HUES6 (cell line): ENCODE results near the gene SNAPC1.

ENCODE experiments used
- H3K27ac ChIP-seq: 2 replicates; pipeline ENCODE4 v1.7.0; 2013; ENCODE audit warnings: low read depth, mild to moderate bottlenecking, low read length, inconsistent platforms
- H3K27me3 ChIP-seq: 2 replicates; pipeline ENCODE4 v1.6.1; 2013; ENCODE audit warnings: low read length; ENCODE audit not compliant: control insufficient read depth, insufficient read depth
- H3K36me3 ChIP-seq: 2 replicates; pipeline ENCODE4 v1.6.1; 2013; ENCODE audit warnings: low read length; ENCODE audit not compliant: control insufficient read depth, insufficient read depth
- H3K4me1 ChIP-seq: 2 replicates; pipeline ENCODE4 v1.6.1; 2013; ENCODE audit warnings: low read length; ENCODE audit not compliant: control insufficient read depth, insufficient read depth
- H3K4me3 ChIP-seq: 2 replicates; pipeline ENCODE4 v1.5.1; 2013; ENCODE audit warnings: low read depth, low read length
- H3K9ac ChIP-seq: one replicate; pipeline ENCODE4 v1.6.1; 2013; ENCODE audit warnings: mild to moderate bottlenecking, low read length
- H3K9me3 ChIP-seq: 2 replicates; pipeline ENCODE4 v1.6.1; 2013; ENCODE audit warnings: low read depth, low read length; ENCODE audit not compliant: control insufficient read depth, insufficient read depth

The SNAPC1 gene

DNA sequence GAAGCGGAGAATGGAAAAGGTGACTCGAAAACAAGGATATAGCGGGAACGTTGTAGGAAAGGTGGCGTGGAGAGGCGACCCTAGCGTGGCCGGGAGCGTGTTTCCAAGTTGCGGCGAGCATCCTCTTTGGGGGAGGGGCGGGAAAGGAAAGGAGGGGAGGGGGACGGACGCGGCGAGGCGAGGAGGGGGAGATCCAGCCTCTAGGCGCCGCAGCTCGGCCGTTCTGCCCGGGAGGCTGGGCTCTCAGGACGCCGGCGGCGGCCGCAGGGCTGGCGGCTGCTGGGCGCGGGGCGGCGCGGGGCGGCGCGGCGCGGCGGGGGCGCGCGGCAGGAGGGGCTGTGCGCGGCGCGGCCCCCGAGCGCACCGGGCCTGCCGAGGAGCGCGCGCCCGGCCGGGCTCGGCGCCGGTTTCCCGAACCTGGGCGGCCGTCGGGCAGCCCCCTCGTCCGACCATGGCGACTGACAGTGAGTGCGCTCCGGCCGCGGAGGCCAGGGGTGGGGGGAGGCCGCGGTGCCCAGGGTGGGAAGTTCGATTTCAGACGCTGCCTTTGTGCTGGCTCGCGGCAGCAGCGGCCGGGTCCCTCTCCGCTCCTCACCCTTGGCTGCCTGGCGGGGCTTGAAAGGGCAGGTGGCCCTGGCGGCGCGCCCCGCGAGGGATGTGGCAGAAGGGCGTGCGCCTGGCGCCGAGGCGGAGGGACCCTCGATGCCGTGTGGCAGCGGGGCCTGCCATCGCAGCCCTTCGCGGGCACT lies 50.3 kb downstream of the SNAPC1 start, which contains the start of gene SYT16:
TSS of gene SYT16 (plus strand) at position 357 of the 749 bp plus-strand sequence.
- peak within 1 kb of the TSS; percentile 77 for H3K4me3 ChIP-seq
- peaks cover 2% of the 10 kb centered on the region; the same call in 1 of the 2 replicates for H3K4me1 ChIP-seq
- H3K27me3 ChIP-seq: peaks cover 64% of the 10 kb centered on the region
- no peaks in the 10 kb centered on the region for H3K36me3 ChIP-seq
- no peak within 1 kb of the TSS for H3K9ac ChIP-seq
- peaks cover 3% of the 10 kb centered on the region; the same call in 1 of the 2 replicates for H3K9me3 ChIP-seq
- H3K27ac ChIP-seq: no peak within 1 kb of the TSS

DNA sequence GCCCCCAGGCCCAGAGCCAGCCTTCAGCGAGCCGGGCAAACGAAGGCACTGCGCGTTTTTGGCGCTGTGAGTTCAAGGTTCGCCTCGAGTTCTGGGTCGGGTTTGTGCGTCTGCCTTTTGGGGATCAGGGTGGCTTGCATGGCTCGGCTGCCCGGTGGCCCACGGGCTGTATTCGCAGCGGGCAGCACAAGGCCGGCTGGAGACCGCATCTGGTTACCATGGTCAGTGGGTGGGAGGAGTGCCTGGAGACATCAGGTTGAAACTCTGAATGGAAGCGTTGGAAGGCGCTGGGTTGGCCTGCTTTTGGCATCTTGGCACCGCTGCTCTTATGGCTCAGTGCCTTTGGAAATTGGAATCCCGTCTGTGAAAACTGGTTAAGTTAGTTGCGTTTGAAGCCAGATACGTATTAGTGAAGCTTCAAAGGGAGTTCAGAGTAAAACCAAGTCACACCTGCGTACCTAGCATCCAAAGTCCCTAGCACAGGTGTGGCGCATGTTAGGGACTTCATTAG lies 50.9 kb downstream of the SNAPC1 start:
- peaks cover 3% of the 10 kb centered on the region; the same call in 1 of the 2 replicates for H3K9me3 ChIP-seq
- peaks cover 64% of the 10 kb centered on the region for H3K27me3 ChIP-seq
- no peak overlapping the region for H3K27ac ChIP-seq
- H3K36me3 ChIP-seq: no peaks in the 10 kb centered on the region
- peaks cover 2% of the 10 kb centered on the region; the same call in 1 of the 2 replicates for H3K4me1 ChIP-seq
- H3K9ac ChIP-seq: no peak overlapping the region
- peak overlapping the region; percentile 77 for H3K4me3 ChIP-seq

DNA sequence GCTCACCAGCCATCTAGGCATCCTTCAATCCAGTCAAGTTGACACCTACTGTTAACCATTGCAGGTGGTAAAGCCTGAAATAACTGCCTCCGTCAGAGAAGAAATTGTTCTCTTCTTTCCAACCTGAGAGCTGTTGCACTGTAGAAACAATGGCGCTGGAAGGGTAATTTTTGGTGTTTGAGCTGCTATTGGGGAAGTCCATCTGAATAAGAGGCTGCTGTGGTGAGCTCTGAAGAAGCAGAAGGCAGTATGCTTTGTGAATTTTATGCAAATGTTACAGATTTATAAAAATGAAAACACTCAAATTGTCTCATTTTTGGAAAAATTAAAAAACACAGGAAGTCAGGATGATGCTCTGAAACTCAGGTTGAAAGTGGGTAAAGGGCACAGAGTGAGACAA lies 60.2 kb downstream of the SNAPC1 start:
- Histone ChIP-seq H3K9me3 (peaks cover 13% of the 10 kb centered on the region), H3K4me3 (no peak overlapping the region), H3K27ac (no peak overlapping the region), H3K36me3 (no peaks in the 10 kb centered on the region), H3K4me1 (no peaks in the 10 kb centered on the region), H3K9ac (no peak overlapping the region), H3K27me3 (no peaks in the 10 kb centered on the region)

DNA sequence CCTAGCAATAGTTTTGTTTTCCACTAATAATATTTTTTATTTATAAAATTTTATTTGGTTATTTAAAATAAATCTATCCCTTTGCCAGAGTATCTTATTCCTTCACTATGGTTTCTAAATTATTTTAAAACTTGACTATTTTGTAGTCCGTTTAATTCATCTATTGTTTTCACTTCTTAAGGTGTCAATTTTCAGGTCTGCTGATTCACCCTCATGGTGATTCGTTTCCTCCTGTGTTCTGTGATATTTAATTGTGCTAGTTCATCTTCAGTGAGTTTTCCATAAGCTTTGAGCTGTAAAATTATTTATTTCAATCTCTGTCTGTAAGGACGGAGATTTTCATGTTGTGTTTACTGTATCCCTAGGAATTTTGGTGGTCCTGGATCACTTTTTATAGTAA lies 70.6 kb downstream of the SNAPC1 start:
- Histone ChIP-seq H3K9me3 (no peaks in the 10 kb centered on the region), H3K9ac (no peak overlapping the region), H3K27me3 (no peaks in the 10 kb centered on the region), H3K4me3 (no peak overlapping the region), H3K4me1 (peaks cover 5% of the 10 kb centered on the region; the same call in 1 of the 2 replicates), H3K36me3 (no peaks in the 10 kb centered on the region), H3K27ac (no peak overlapping the region)

DNA sequence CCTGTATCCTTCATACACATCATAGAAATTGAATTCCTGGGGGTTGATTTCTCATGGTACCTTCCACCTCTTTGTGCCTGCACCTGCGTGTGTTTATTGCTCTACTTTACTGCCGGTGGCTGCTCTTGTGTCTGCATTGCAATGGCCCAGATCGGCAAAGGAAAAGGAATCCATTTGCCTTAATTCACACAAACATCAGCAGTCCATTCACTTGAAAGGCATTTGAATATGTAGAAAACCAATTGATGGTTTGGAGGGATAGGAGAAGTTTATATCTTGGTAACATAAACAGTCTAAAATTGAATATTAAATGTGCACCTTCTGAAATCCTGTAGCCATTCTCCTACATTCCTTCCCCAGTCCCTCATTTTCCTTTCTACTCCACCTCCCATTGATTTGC lies 74.0 kb downstream of the SNAPC1 start:
- no peak overlapping the region for H3K9ac ChIP-seq
- H3K27me3 ChIP-seq: no peaks in the 10 kb centered on the region

DNA sequence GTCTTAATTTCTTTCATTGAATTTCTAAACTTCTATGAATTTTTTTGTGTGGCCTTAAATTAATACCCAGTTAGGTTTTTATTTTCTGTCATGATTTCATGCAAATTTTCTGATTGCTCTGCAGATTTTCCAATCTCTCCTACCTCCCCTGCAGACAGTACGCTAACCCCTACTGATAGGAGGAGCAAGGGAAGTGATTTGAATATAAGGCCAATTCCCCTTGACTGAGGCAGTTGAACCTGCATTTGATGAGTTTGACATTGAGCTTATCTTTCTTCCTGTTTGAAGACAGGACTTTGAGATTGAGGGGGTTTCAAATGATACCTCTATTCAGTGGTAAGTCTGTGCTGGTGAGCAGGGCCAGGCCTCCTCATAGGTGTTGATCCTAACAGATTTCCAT lies 74.6 kb downstream of the SNAPC1 start:
- Histone ChIP-seq H3K4me1 (peaks cover 5% of the 10 kb centered on the region; the same call in 1 of the 2 replicates), H3K27me3 (no peaks in the 10 kb centered on the region), H3K4me3 (no peak overlapping the region), H3K9ac (no peak overlapping the region), H3K9me3 (no peaks in the 10 kb centered on the region), H3K27ac (no peak overlapping the region), H3K36me3 (no peaks in the 10 kb centered on the region)

More for the DNA sequence above, 74.0 kb downstream of the SNAPC1 start:
- Histone ChIP-seq H3K27ac (no peak overlapping the region), H3K9me3 (no peaks in the 10 kb centered on the region), H3K36me3 (no peaks in the 10 kb centered on the region), H3K4me3 (no peak overlapping the region), H3K4me1 (peaks cover 5% of the 10 kb centered on the region; the same call in 1 of the 2 replicates)

DNA sequence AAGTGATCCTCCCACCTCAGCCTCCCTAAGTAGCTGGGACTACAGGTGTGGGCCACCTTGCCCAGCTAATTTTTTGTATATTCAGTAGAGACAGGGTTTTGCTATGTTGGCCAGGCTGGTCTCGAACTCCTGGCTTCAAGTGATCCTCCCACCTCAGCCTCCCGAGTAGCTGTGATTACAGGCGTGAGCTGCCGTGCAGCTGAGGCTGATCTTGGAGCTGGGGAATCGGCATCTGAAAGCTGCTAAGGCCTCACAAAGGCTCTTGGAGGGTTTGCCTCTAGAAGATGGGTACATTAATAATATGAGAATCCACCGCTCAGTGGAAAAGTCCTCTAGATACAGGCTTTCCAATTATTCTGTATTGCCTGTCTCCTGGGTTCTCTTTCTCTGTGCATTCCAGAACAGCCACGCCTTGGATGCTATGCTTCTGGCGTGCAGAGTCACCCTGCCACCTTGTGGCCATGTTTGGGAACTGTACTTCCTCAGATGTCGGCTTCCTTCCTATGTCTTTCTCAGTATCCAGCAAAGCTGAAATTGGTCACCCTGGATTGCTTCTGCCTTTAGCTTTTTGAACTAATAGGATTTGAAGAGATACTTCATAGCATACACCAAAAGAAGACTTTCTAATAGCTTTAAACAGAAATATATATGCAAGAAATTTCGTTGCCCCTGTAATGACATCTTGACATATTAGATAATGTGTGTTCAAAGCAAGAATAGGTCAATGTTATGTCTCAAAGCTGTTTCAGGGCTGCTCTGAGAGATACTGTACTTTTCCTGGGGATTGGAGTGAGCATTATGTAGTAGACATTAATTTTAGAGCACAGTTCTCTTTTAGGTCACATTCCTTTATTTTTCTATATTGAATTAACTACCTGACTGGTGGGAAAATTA lies 75.4 kb downstream of the SNAPC1 start:
- Histone ChIP-seq H3K9ac (no peak overlapping the region), H3K4me1 (peaks cover 5% of the 10 kb centered on the region; the same call in 1 of the 2 replicates), H3K27ac (no peak overlapping the region), H3K27me3 (no peaks in the 10 kb centered on the region), H3K36me3 (no peaks in the 10 kb centered on the region), H3K9me3 (no peaks in the 10 kb centered on the region), H3K4me3 (no peak overlapping the region)

DNA sequence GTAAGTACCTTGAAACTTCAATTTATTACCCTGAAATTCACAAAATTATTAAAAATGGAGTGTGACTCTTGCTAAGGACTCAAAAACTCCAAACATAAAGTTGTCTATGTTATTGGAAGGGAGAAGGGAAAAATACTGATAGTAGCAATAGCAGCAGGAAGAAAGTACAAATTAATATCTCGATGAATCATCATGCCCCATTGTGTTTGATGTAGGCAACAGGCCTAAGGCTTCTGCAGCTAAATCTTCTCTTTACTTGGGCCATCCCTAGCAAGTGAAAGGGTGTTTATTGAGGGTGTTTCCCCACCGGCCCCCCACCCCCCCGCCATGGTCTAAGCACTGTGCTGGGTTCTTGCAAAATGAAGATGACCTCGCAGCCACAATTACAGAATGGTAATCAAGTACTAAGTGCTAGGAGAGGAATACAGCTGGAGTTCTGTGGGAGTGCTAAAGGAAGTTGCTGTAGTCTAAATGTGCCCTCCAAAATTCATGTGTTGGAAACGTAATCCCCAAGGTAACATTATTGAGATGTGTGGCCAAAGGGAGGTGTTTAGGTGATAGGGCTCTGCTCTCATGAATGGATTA lies 76.5 kb downstream of the SNAPC1 start:
- H3K27ac ChIP-seq: no peak overlapping the region
- no peaks in the 10 kb centered on the region for H3K27me3 ChIP-seq
- H3K4me1 ChIP-seq: peaks cover 5% of the 10 kb centered on the region; the same call in 1 of the 2 replicates
- no peak overlapping the region for H3K4me3 ChIP-seq
- no peaks in the 10 kb centered on the region for H3K9me3 ChIP-seq
- no peaks in the 10 kb centered on the region for H3K36me3 ChIP-seq
- no peak overlapping the region for H3K9ac ChIP-seq

DNA sequence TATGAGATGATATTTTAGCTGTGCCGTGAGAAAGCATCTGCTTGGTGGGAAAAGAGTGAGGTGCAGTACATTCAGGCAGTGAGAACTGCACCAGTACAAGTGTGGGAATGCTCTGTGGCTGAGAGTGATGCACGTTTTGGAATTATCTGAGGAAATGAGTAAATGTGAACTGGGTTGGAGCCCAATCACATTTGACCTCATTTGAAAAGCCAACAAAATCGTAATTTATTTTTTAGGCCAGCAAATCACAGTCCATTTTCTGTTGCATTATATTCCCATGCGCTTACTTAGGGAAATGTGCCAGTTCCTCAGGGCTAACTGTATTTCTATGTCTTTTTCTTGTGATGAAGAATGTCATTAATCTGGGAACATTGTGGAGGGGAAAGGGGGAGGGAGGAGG lies 77.3 kb downstream of the SNAPC1 start:
- Histone ChIP-seq H3K27ac (no peak overlapping the region), H3K27me3 (no peaks in the 10 kb centered on the region), H3K36me3 (no peaks in the 10 kb centered on the region), H3K9ac (no peak overlapping the region), H3K4me1 (peaks cover 5% of the 10 kb centered on the region; the same call in 1 of the 2 replicates), H3K4me3 (no peak overlapping the region), H3K9me3 (no peaks in the 10 kb centered on the region)

DNA sequence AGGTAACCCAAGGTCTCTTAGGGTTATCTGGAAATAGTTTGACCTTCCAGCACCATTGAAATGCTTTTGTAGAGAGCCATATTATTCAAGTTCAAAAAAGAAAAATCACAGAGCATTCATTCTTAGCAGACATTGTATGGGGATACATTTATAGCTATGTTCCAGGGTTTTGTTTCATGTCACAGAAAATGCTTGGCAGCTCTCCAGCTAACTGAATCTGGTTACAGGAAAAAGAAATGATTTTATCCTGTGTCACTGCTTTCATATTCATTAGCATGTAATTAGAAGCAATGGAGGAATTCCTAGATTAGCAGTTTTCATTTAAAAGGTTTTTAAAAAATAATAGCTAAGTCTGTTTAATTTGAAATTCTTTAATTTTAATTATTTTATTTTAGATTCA lies 78.9 kb downstream of the SNAPC1 start:
- no peaks in the 10 kb centered on the region for H3K4me1 ChIP-seq
- no peaks in the 10 kb centered on the region for H3K36me3 ChIP-seq
- no peak overlapping the region for H3K4me3 ChIP-seq
- H3K9me3 ChIP-seq: no peaks in the 10 kb centered on the region
- H3K27me3 ChIP-seq: no peaks in the 10 kb centered on the region
- no peak overlapping the region for H3K27ac ChIP-seq
- no peak overlapping the region for H3K9ac ChIP-seq
